DOHH2 (cell line): ENCODE results near the gene ZNF444.

Experiments
- CTCF ChIP-seq: fragments of 200-600 bp; sonication (generic); IDR thresholded peaks from one replicate; pipeline ENCODE4 v1.5.1; 2014; ENCODE audit warnings: antibody characterized with exemption, mild to moderate bottlenecking, low read depth, low read length; ENCODE audit not compliant: poor library complexity, severe bottlenecking
- EZH2phosphoT487 ChIP-seq: fragments of 200-600 bp; sonication (generic); IDR thresholded peaks from 2 replicates; pipeline ENCODE4 v1.6.1; 2017; ENCODE audit warnings: borderline replicate concordance, mild to moderate bottlenecking, antibody characterized with exemption, low read length, moderate library complexity, mixed read lengths

GRCh38 chr19:56114778-56115110 is 26.3 kb upstream of the ZNF444 start:
- TF ChIP-seq CTCF (no peak), EZH2phosphoT487 (no peak)
